Stimulated activated CD8-positive, alpha-beta memory T cell treated with anti-CD3 and anti-CD28 coated beads, Interleukin-2, amount 100 ng/mL, for 48 hours (primary cell): Measurements from ENCODE around the gene CAMK2G.

ENCODE experiments used
- DNase-seq, 2 donors: peaks; one replicate each; pipeline ENCODE4 v3.0.0-alpha.2; 2020; ENCODE audit warnings: low read depth in 2 of 2

The CAMK2G gene

DNA sequence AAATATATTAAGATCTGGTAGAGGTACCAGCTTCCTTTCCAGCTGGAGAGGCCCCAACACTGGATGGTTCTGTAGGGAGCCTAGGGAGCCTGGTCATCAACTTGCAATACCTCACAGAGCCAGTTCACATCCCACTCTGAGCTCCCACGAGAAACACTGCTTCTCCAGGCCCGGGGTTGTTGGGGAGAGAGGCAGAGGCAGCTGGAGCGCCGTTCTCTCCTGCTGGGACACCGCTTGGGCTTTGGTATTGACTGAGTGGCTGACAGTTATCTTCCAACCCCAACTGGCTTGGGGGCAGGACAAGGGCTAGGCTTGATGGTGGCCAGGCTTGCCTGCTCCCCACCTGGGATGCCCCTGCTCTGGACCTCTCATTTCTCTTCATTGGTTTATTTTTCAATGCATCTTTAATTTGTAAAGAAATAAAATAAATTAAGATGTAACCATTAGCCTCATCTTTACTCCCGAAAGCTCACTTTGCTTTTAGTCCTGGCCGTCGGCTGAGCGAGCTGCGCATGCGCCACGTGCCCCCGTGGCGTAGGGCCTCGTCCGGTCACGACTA, 102.6 kb downstream of the CAMK2G start:
- peak; percentile 75 to 77 for DNase-seq

DNA sequence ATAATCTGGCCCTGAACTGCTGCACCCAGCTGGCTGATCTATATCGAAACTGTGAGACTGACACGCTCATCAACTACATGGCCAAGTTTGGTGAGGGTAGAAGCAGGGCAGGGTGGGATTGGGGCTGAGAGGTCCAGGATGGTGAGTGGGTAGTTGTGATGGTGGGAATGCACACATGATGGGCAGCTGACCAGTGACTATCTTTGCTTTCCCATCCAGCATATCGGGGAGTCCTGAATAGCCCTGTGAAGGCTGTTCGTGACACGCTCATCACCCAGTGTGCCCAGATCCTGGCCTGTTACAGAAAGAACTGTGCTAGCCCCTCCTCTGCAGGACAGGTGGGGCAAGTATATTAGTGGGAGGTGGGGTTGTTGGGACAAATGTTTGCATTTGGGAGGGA, 105.0 kb downstream of the CAMK2G start:
- DNase-seq, result no peak

DNA sequence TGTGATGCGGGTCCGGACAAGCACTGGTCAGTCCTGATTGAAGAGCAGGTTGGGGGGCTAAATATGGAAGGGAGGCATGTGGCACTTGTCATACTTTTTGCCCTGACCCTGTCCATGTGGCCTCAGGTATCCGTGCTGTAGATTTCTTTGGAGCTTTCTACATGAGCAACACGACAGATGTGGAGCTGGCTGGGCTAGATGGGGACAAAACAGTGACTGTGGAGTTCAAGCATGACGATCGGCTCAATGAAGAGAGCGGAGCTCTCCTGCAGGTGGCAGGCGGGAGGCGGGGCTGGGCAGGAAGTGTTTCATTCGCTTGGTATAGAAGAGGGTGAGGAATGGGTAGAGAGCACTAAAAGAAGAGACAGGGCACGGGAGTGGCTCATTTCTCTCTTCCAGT, 105.5 kb downstream of the CAMK2G start:
- peak in 1 of 2 donors; percentile 26 for DNase-seq

DNA sequence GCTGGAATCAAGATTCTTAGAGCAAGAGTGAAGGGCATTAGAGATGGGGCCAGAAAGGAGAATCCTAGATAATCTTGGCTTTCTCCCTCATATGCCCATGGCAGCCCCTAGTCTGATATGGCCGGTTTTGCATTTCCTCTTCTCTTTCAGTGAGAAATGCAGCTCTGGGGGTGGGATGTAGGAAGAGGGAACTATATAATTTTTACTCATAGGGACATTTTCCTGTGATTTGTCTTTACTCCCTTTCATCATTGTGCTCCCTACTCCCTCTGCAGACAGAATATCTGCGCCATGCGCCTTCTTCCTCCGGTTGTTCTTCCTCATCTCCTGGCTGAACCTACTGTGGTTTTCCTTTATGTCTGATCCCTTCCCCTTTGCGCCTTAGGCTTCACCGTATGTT, 109.3 kb downstream of the CAMK2G start:
- DNase-seq, result no peak

DNA sequence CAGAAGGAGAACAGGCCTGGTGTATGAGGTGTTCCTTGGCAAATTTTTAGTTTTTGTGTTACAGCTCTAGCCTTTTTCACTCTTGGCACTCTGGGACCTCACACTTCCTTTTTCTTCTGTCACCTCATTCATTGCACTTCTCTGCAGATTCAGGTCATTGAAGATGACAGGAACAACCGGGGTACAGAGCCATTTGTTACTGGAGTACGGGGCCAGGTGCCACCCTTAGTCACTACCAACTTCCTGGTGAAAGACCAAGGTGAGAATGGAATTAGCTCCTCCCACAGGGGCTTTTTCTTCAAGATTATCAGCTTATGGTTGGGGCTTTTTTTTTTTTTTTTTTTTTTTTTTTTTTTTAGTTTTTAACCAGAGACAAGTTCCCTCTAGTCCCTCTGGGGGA, 111.0 kb downstream of the CAMK2G start:
- DNase-seq, result no peak

DNA sequence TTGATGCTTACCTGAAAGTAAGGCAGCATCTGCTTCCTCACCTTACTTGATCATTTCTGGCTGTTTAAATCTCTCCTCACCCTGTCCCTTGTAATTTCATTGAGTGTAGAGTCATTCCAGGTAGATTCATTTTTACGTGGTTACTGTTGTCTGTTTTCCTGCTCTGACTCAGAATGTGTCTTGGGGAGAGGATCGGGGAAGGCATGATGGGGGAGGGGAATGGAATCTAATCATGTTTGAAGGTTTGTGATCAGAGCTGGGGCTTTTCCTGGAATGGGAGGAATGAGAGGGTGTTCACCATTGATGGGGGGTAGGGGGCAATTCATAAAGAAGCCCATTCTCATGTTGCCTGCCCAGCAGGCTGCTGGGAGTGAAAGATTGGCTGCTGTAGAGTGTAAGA, 111.4 kb downstream of the CAMK2G start:
- no peak for DNase-seq
